Measurements from ENCODE around the gene FNBP1L. TPM values are rescaled to one million over a fixed set of nuclear protein-coding genes. Genes with fewer than 3 reads are reported as not detected.

Gene FNBP1L
- total RNA-seq, 2 experiments from 2014 or later, result 0.19 to 0.26 TPM

- no peak for DNase-seq
- peaks cover 18% of the 10 kb centered on the region for H3K4me1 Mint-ChIP-seq
- no peak overlapping the region for H3K4me3 Mint-ChIP-seq
- POLR2A ChIA-PET, result no interaction called here
- no peak for ATAC-seq (ENCODE audit: low read depth)
- H3K36me3 Mint-ChIP-seq, result no peaks in the 10 kb centered on the region
- no peak overlapping the region for H3K27ac Mint-ChIP-seq
- H3K9me3 Mint-ChIP-seq, result no peaks in the 10 kb centered on the region
- peaks cover 17% of the 10 kb centered on the region for H3K27me3 Mint-ChIP-seq
Observed at GRCh38 chr1:93593854-93594602, 146.1 kb downstream of the FNBP1L start.

GRCh38 chr1:93594603-93594880 lies 146.6 kb downstream of the FNBP1L start:
- no peaks in the 10 kb centered on the region for H3K36me3 Mint-ChIP-seq
- H3K4me1 Mint-ChIP-seq, result peaks cover 17% of the 10 kb centered on the region
- POLR2A ChIA-PET, result no interaction called here
- no peaks in the 10 kb centered on the region for H3K9me3 Mint-ChIP-seq
- DNase-seq, result no peak
- H3K27ac Mint-ChIP-seq, result no peak overlapping the region
- H3K27me3 Mint-ChIP-seq, result peaks cover 17% of the 10 kb centered on the region
- no peak overlapping the region for H3K4me3 Mint-ChIP-seq
- ATAC-seq (ENCODE audit: low read depth), result no peak

- no peaks in the 10 kb centered on the region for H3K36me3 Mint-ChIP-seq
- no peaks in the 10 kb centered on the region for H3K9me3 Mint-ChIP-seq
- H3K4me1 Mint-ChIP-seq, result peaks cover 12% of the 10 kb centered on the region
- peaks cover 17% of the 10 kb centered on the region for H3K27me3 Mint-ChIP-seq
- DNase-seq, result no peak
- no peak for ATAC-seq (ENCODE audit: low read depth)
- no peak overlapping the region for H3K4me3 Mint-ChIP-seq
- POLR2A ChIA-PET, result no interaction called here
- H3K27ac Mint-ChIP-seq, result no peak overlapping the region
Observed at GRCh38 chr1:93595266-93595665, 147.3 kb downstream of the FNBP1L start.

GRCh38 chr1:93595743-93596142 lies 147.8 kb downstream of the FNBP1L start:
- no peak for ATAC-seq (ENCODE audit: low read depth)
- Mint-ChIP-seq H3K27ac (no peak overlapping the region), H3K4me1 (peaks cover 11% of the 10 kb centered on the region), H3K27me3 (peaks cover 17% of the 10 kb centered on the region), H3K9me3 (no peaks in the 10 kb centered on the region), H3K4me3 (no peak overlapping the region), H3K36me3 (no peaks in the 10 kb centered on the region)
- POLR2A ChIA-PET, result no interaction called here
- no peak for DNase-seq

- no peak for ATAC-seq (ENCODE audit: low read depth)
- POLR2A ChIA-PET, result no interaction called here
- peaks cover 8% of the 10 kb centered on the region for H3K4me1 Mint-ChIP-seq
- no peak for DNase-seq
- no peak overlapping the region for H3K4me3 Mint-ChIP-seq
- no peak overlapping the region for H3K27ac Mint-ChIP-seq
- H3K9me3 Mint-ChIP-seq, result no peaks in the 10 kb centered on the region
- H3K36me3 Mint-ChIP-seq, result no peaks in the 10 kb centered on the region
- H3K27me3 Mint-ChIP-seq, result peaks cover 17% of the 10 kb centered on the region
Observed at GRCh38 chr1:93596329-93597089, 148.6 kb downstream of the FNBP1L start.

- no peaks in the 10 kb centered on the region for H3K9me3 Mint-ChIP-seq
- DNase-seq, result no peak
- no peak for ATAC-seq (ENCODE audit: low read depth)
- no peaks in the 10 kb centered on the region for H3K4me1 Mint-ChIP-seq
- POLR2A ChIA-PET, result no interaction called here
- H3K27ac Mint-ChIP-seq, result no peak overlapping the region
- H3K4me3 Mint-ChIP-seq, result no peak overlapping the region
- no peaks in the 10 kb centered on the region for H3K36me3 Mint-ChIP-seq
- peaks cover 17% of the 10 kb centered on the region for H3K27me3 Mint-ChIP-seq
Observed at GRCh38 chr1:93597709-93598108, 149.8 kb downstream of the FNBP1L start.

- no peak for ATAC-seq (ENCODE audit: low read depth)
- H3K27ac Mint-ChIP-seq, result no peak overlapping the region
Observed at GRCh38 chr1:93598396-93598795, 150.5 kb downstream of the FNBP1L start.

GRCh38 chr1:93598861-93599439 lies 151.0 kb downstream of the FNBP1L start:
- Mint-ChIP-seq H3K36me3 (no peaks in the 10 kb centered on the region), H3K27ac (no peak overlapping the region), H3K27me3 (peaks cover 17% of the 10 kb centered on the region), H3K4me1 (no peaks in the 10 kb centered on the region), H3K4me3 (no peak overlapping the region), H3K9me3 (no peaks in the 10 kb centered on the region)
- DNase-seq, result no peak
- POLR2A ChIA-PET, result no interaction called here
- no peak for ATAC-seq (ENCODE audit: low read depth)

More at GRCh38 chr1:93598396-93598795, 150.5 kb downstream of the FNBP1L start:
- Mint-ChIP-seq H3K4me3 (no peak overlapping the region), H3K4me1 (no peaks in the 10 kb centered on the region), H3K9me3 (no peaks in the 10 kb centered on the region), H3K36me3 (no peaks in the 10 kb centered on the region), H3K27me3 (peaks cover 17% of the 10 kb centered on the region)
- no peak for DNase-seq
- POLR2A ChIA-PET, result no interaction called here

GRCh38 chr1:93599479-93599878 lies 151.6 kb downstream of the FNBP1L start:
- no peaks in the 10 kb centered on the region for H3K4me1 Mint-ChIP-seq
- ATAC-seq (ENCODE audit: low read depth), result no peak
- no peak for DNase-seq
- H3K36me3 Mint-ChIP-seq, result no peaks in the 10 kb centered on the region
- peaks cover 19% of the 10 kb centered on the region for H3K27me3 Mint-ChIP-seq
- H3K9me3 Mint-ChIP-seq, result no peaks in the 10 kb centered on the region
- no peak overlapping the region for H3K27ac Mint-ChIP-seq
- POLR2A ChIA-PET, result no interaction called here
- H3K4me3 Mint-ChIP-seq, result no peak overlapping the region

GRCh38 chr1:93600663-93601062 lies 152.7 kb downstream of the FNBP1L start:
- Mint-ChIP-seq H3K27me3 (peaks cover 14% of the 10 kb centered on the region), H3K27ac (no peak overlapping the region), H3K9me3 (no peaks in the 10 kb centered on the region), H3K4me1 (no peaks in the 10 kb centered on the region), H3K4me3 (no peak overlapping the region), H3K36me3 (no peaks in the 10 kb centered on the region)
- ATAC-seq (ENCODE audit: low read depth) (no peak), DNase-seq (no peak)
- POLR2A ChIA-PET, result no interaction called here

- DNase-seq (no peak), ATAC-seq (ENCODE audit: low read depth) (no peak)
- H3K4me1 Mint-ChIP-seq, result no peaks in the 10 kb centered on the region
- no peak overlapping the region for H3K4me3 Mint-ChIP-seq
- POLR2A ChIA-PET, result no interaction called here
- H3K36me3 Mint-ChIP-seq, result no peaks in the 10 kb centered on the region
- H3K9me3 Mint-ChIP-seq, result no peaks in the 10 kb centered on the region
- H3K27ac Mint-ChIP-seq, result no peak overlapping the region
- H3K27me3 Mint-ChIP-seq, result peaks cover 11% of the 10 kb centered on the region
Observed at GRCh38 chr1:93601686-93602085, 153.8 kb downstream of the FNBP1L start.

- Mint-ChIP-seq H3K9me3 (no peaks in the 10 kb centered on the region), H3K27me3 (peaks cover 9% of the 10 kb centered on the region), H3K4me1 (no peaks in the 10 kb centered on the region), H3K4me3 (no peak overlapping the region), H3K36me3 (no peaks in the 10 kb centered on the region), H3K27ac (no peak overlapping the region)
- ATAC-seq (ENCODE audit: low read depth), result no peak
- DNase-seq, result no peak
- POLR2A ChIA-PET, result no interaction called here
Observed at GRCh38 chr1:93602101-93602500, 154.2 kb downstream of the FNBP1L start.

- H3K9me3 Mint-ChIP-seq, result no peaks in the 10 kb centered on the region
- POLR2A ChIA-PET, result no interaction called here
- H3K27ac Mint-ChIP-seq, result no peak overlapping the region
- H3K4me3 Mint-ChIP-seq, result no peak overlapping the region
- DNase-seq (no peak), ATAC-seq (ENCODE audit: low read depth) (no peak)
- H3K27me3 Mint-ChIP-seq, result peaks cover 7% of the 10 kb centered on the region
- no peaks in the 10 kb centered on the region for H3K36me3 Mint-ChIP-seq
- no peaks in the 10 kb centered on the region for H3K4me1 Mint-ChIP-seq
Observed at GRCh38 chr1:93603106-93603505, 155.2 kb downstream of the FNBP1L start.

- H3K9me3 Mint-ChIP-seq, result no peaks in the 10 kb centered on the region
- no peak for ATAC-seq (ENCODE audit: low read depth)
- peaks cover 7% of the 10 kb centered on the region for H3K27me3 Mint-ChIP-seq
- no peak overlapping the region for H3K27ac Mint-ChIP-seq
- H3K4me3 Mint-ChIP-seq, result no peak overlapping the region
- peaks cover 2% of the 10 kb centered on the region for H3K4me1 Mint-ChIP-seq
- POLR2A ChIA-PET, result no interaction called here
- no peak for DNase-seq
- no peaks in the 10 kb centered on the region for H3K36me3 Mint-ChIP-seq
Observed at GRCh38 chr1:93603601-93604000, 155.7 kb downstream of the FNBP1L start.
